ENCODE data around the gene ZNF575. TPM values are rescaled to one million over a fixed set of nuclear protein-coding genes. Genes with fewer than 3 reads are reported as not detected.
A peak's percentile ranks its signal among the peaks of the same experiment; 100 is the strongest.

The ZNF575 gene
- total RNA-seq, 1 donor from 2014 or later = 1.3 TPM

- Histone ChIP-seq H3K4me1 (ENCODE audit: insufficient read depth, low read length) (peaks cover 5% of the 10 kb centered on the region), H3K36me3 (ENCODE audit: insufficient read depth, low read length) (peaks cover 3% of the 10 kb centered on the region), H3K4me2 (ENCODE audit: low read length) (peak overlapping the region; percentile 96), H4K20me1 (ENCODE audit: insufficient read depth, low read length) (peaks cover 3% of the 10 kb centered on the region), H3K4me3 (ENCODE audit: insufficient read depth, low read depth, low read length) (peak overlapping the region; percentile 72), H2AFZ (ENCODE audit: low read depth, low read length) (peak overlapping the region; percentile 95), H3K9me3 (ENCODE audit: insufficient read depth, low read depth, low read length) (no peaks in the 10 kb centered on the region), H3K79me2 (ENCODE audit: insufficient read depth, low read length) (no peaks in the 10 kb centered on the region), H3K27me3 (ENCODE audit: insufficient read depth, low read length) (no peaks in the 10 kb centered on the region), H3K9ac (ENCODE audit: low read length) (peak overlapping the region; percentile 85), H3K27ac (ENCODE audit: low read depth, low read length) (peak overlapping the region; percentile 45)
- H3K27ac Mint-ChIP-seq (ENCODE audit: unreplicated experiment) = peak overlapping the region; percentile 34
- DNase-seq (ENCODE audit: low read depth) (peak; percentile 60), FAIRE-seq (no peak)
- H3K9me3 Mint-ChIP-seq (ENCODE audit: unreplicated experiment) = no peaks in the 10 kb centered on the region
- peaks cover 27% of the 10 kb centered on the region for H3K36me3 Mint-ChIP-seq (ENCODE audit: low read depth, unreplicated experiment)
- H3K27me3 Mint-ChIP-seq (ENCODE audit: low read depth, unreplicated experiment) = peaks cover 13% of the 10 kb centered on the region
- TF ChIP-seq EZH2 (IDR thresholded peaks at IDR 0.05; ENCODE audit: insufficient read depth, low read length) = no peak
- TF ChIP-seq CTCF (IDR thresholded peaks at IDR 0.05; ENCODE audit: insufficient read depth, low read depth, low read length) = no peak
- peaks cover 5% of the 10 kb centered on the region for H3K4me1 Mint-ChIP-seq (ENCODE audit: low read depth, unreplicated experiment)
- H3K4me3 Mint-ChIP-seq (ENCODE audit: unreplicated experiment) = peak overlapping the region; percentile 97
Measured at GRCh38 chr19:43503501-43504425, 29.2 kb upstream of the ZNF575 start.

GRCh38 chr19:43504426-43505185, 28.4 kb upstream of the ZNF575 start, which contains the start of gene PHLDB3:
PHLDB3 (minus strand) TSS chr19:43504746; CDS start chr19:43504118, 628 bp downstream.
- peaks cover 12% of the 10 kb centered on the region for H3K27me3 Mint-ChIP-seq (ENCODE audit: low read depth, unreplicated experiment)
- no peaks in the 10 kb centered on the region for H3K27me3 ChIP-seq (ENCODE audit: insufficient read depth, low read length)
- FAIRE-seq (no peak), DNase-seq (ENCODE audit: low read depth) (no peak)
- no peaks in the 10 kb centered on the region for H3K9me3 ChIP-seq (ENCODE audit: insufficient read depth, low read depth, low read length)
- peak within 1 kb of the TSS; percentile 95 for H2AFZ ChIP-seq (ENCODE audit: low read depth, low read length)
- no peak for TF ChIP-seq CTCF (IDR thresholded peaks at IDR 0.05; ENCODE audit: insufficient read depth, low read depth, low read length)
- no peak for TF ChIP-seq EZH2 (IDR thresholded peaks at IDR 0.05; ENCODE audit: insufficient read depth, low read length)
- H3K9me3 Mint-ChIP-seq (ENCODE audit: unreplicated experiment) = no peaks in the 10 kb centered on the region
- peaks cover 5% of the 10 kb centered on the region for H3K4me1 ChIP-seq (ENCODE audit: insufficient read depth, low read length)
- H3K36me3 Mint-ChIP-seq (ENCODE audit: low read depth, unreplicated experiment) = peaks cover 25% of the 10 kb centered on the region
- H4K20me1 ChIP-seq (ENCODE audit: insufficient read depth, low read length) = peaks cover 3% of the 10 kb centered on the region
- H3K36me3 ChIP-seq (ENCODE audit: insufficient read depth, low read length) = peaks cover 3% of the 10 kb centered on the region
- H3K9ac ChIP-seq (ENCODE audit: low read length) = peak within 1 kb of the TSS; percentile 85
- peak within 1 kb of the TSS; percentile 96 for H3K4me2 ChIP-seq (ENCODE audit: low read length)
- H3K4me3 Mint-ChIP-seq (ENCODE audit: unreplicated experiment) = peak within 1 kb of the TSS; percentile 97
- H3K79me2 ChIP-seq (ENCODE audit: insufficient read depth, low read length) = no peaks in the 10 kb centered on the region
- H3K27ac Mint-ChIP-seq (ENCODE audit: unreplicated experiment) = peak within 1 kb of the TSS; percentile 34
- peak within 1 kb of the TSS; percentile 45 for H3K27ac ChIP-seq (ENCODE audit: low read depth, low read length)
- H3K4me1 Mint-ChIP-seq (ENCODE audit: low read depth, unreplicated experiment) = peaks cover 5% of the 10 kb centered on the region
- H3K4me3 ChIP-seq (ENCODE audit: insufficient read depth, low read depth, low read length) = peak within 1 kb of the TSS; percentile 72
